ENCODE data around the gene GRIP1.

GRIP1 gene

GRCh38 chr12:66620026-66620425 lies 58.9 kb downstream of the GRIP1 start:
- no peak overlapping the region for H3K4me3 ChIP-seq (ENCODE audit: low read depth, low read length)
- H3K36me3 ChIP-seq (ENCODE audit: control insufficient read depth, insufficient read depth, low read length): no peaks in the 10 kb centered on the region
- peaks cover 21% of the 10 kb centered on the region for H3K4me1 ChIP-seq (ENCODE audit: control insufficient read depth, insufficient read depth, low read length)
- H3K27ac ChIP-seq (ENCODE audit: low read depth, low read length): no peak overlapping the region
- no peaks in the 10 kb centered on the region for H3K9me3 ChIP-seq (ENCODE audit: control insufficient read depth, insufficient read depth, low read length)
- no peaks in the 10 kb centered on the region for H3K27me3 ChIP-seq (ENCODE audit: control insufficient read depth, insufficient read depth, low read length)
- no peak overlapping the region for H3K9ac ChIP-seq (ENCODE audit: low read depth, low read length)

DNA sequence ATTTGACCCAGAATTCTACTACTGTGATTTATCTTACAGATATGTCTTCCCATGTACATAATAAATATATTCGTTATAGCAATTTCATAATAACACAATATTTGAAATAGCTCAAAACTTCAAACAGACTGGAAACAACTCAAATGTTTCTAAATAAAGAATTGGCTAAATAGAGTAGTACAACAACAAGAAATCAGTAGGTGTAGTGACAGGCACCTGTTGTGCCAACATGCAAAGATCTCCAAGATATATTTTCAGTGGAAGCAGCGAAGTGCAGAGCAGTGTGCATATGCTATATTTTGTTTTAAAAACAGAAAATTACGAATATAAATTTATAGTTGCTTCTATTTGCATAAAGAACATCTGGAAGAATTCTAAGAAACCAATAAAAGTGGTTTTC lies 60.9 kb downstream of the GRIP1 start:
- H3K36me3 ChIP-seq (ENCODE audit: control insufficient read depth, insufficient read depth, low read length): no peaks in the 10 kb centered on the region
- H3K9ac ChIP-seq (ENCODE audit: low read depth, low read length): no peak overlapping the region
- H3K4me1 ChIP-seq (ENCODE audit: control insufficient read depth, insufficient read depth, low read length): peaks cover 29% of the 10 kb centered on the region
- no peak overlapping the region for H3K4me3 ChIP-seq (ENCODE audit: low read depth, low read length)
- no peak overlapping the region for H3K27ac ChIP-seq (ENCODE audit: low read depth, low read length)
- H3K9me3 ChIP-seq (ENCODE audit: control insufficient read depth, insufficient read depth, low read length): no peaks in the 10 kb centered on the region
- no peaks in the 10 kb centered on the region for H3K27me3 ChIP-seq (ENCODE audit: control insufficient read depth, insufficient read depth, low read length)

GRCh38 chr12:66612090-66612775 lies 66.6 kb downstream of the GRIP1 start:
- Histone ChIP-seq H3K36me3 (ENCODE audit: control insufficient read depth, insufficient read depth, low read length) (no peaks in the 10 kb centered on the region), H3K4me1 (ENCODE audit: control insufficient read depth, insufficient read depth, low read length) (peaks cover 23% of the 10 kb centered on the region), H3K9ac (ENCODE audit: low read depth, low read length) (no peak overlapping the region), H3K27me3 (ENCODE audit: control insufficient read depth, insufficient read depth, low read length) (no peaks in the 10 kb centered on the region), H3K4me3 (ENCODE audit: low read depth, low read length) (no peak overlapping the region), H3K27ac (ENCODE audit: low read depth, low read length) (no peak overlapping the region), H3K9me3 (ENCODE audit: control insufficient read depth, insufficient read depth, low read length) (no peaks in the 10 kb centered on the region)

DNA sequence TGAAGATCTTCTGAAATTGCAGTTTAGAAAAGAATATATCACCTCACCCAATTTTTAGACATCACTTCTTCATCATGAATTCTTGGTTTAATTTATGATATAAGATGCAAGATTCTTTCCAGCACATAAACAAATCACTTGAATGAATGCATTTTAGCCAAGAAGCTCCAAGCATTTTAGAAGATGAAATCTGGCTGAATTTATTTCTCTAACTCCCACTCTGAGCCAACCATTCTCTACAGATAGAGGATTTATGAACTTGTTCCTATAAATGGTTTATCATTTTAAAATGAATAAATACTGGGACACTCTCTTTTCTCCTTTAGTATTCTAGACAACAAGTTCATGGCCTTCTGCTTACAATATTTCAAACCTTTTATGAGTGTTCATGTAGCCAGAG lies 71.7 kb downstream of the GRIP1 start:
- H3K27me3 ChIP-seq (ENCODE audit: control insufficient read depth, insufficient read depth, low read length): no peaks in the 10 kb centered on the region
- H3K27ac ChIP-seq (ENCODE audit: low read depth, low read length): no peak overlapping the region
- H3K4me3 ChIP-seq (ENCODE audit: low read depth, low read length): no peak overlapping the region
- H3K36me3 ChIP-seq (ENCODE audit: control insufficient read depth, insufficient read depth, low read length): no peaks in the 10 kb centered on the region
- no peaks in the 10 kb centered on the region for H3K9me3 ChIP-seq (ENCODE audit: control insufficient read depth, insufficient read depth, low read length)
- H3K4me1 ChIP-seq (ENCODE audit: control insufficient read depth, insufficient read depth, low read length): peaks cover 16% of the 10 kb centered on the region
- H3K9ac ChIP-seq (ENCODE audit: low read depth, low read length): no peak overlapping the region

GRCh38 chr12:66605293-66605692 lies 73.6 kb downstream of the GRIP1 start:
- no peak overlapping the region for H3K27ac ChIP-seq (ENCODE audit: low read depth, low read length)
- H3K9ac ChIP-seq (ENCODE audit: low read depth, low read length): no peak overlapping the region

GRCh38 chr12:66603981-66604479 lies 74.8 kb downstream of the GRIP1 start:
- Histone ChIP-seq H3K36me3 (ENCODE audit: control insufficient read depth, insufficient read depth, low read length) (no peaks in the 10 kb centered on the region), H3K27me3 (ENCODE audit: control insufficient read depth, insufficient read depth, low read length) (no peaks in the 10 kb centered on the region), H3K27ac (ENCODE audit: low read depth, low read length) (no peak overlapping the region), H3K4me1 (ENCODE audit: control insufficient read depth, insufficient read depth, low read length) (peaks cover 30% of the 10 kb centered on the region), H3K9ac (ENCODE audit: low read depth, low read length) (no peak overlapping the region), H3K9me3 (ENCODE audit: control insufficient read depth, insufficient read depth, low read length) (no peaks in the 10 kb centered on the region), H3K4me3 (ENCODE audit: low read depth, low read length) (no peak overlapping the region)

More at GRCh38 chr12:66605293-66605692, 73.6 kb downstream of the GRIP1 start:
- no peaks in the 10 kb centered on the region for H3K27me3 ChIP-seq (ENCODE audit: control insufficient read depth, insufficient read depth, low read length)
- H3K36me3 ChIP-seq (ENCODE audit: control insufficient read depth, insufficient read depth, low read length): no peaks in the 10 kb centered on the region
- H3K4me1 ChIP-seq (ENCODE audit: control insufficient read depth, insufficient read depth, low read length): peaks cover 30% of the 10 kb centered on the region
- H3K4me3 ChIP-seq (ENCODE audit: low read depth, low read length): no peak overlapping the region
- no peaks in the 10 kb centered on the region for H3K9me3 ChIP-seq (ENCODE audit: control insufficient read depth, insufficient read depth, low read length)

- Histone ChIP-seq H3K9ac (ENCODE audit: low read depth, low read length) (no peak overlapping the region), H3K4me3 (ENCODE audit: low read depth, low read length) (no peak overlapping the region), H3K4me1 (ENCODE audit: control insufficient read depth, insufficient read depth, low read length) (peaks cover 30% of the 10 kb centered on the region), H3K36me3 (ENCODE audit: control insufficient read depth, insufficient read depth, low read length) (no peaks in the 10 kb centered on the region), H3K27ac (ENCODE audit: low read depth, low read length) (no peak overlapping the region), H3K9me3 (ENCODE audit: control insufficient read depth, insufficient read depth, low read length) (no peaks in the 10 kb centered on the region), H3K27me3 (ENCODE audit: control insufficient read depth, insufficient read depth, low read length) (no peaks in the 10 kb centered on the region)
Measured at GRCh38 chr12:66603461-66603860, 75.4 kb downstream of the GRIP1 start.

DNA sequence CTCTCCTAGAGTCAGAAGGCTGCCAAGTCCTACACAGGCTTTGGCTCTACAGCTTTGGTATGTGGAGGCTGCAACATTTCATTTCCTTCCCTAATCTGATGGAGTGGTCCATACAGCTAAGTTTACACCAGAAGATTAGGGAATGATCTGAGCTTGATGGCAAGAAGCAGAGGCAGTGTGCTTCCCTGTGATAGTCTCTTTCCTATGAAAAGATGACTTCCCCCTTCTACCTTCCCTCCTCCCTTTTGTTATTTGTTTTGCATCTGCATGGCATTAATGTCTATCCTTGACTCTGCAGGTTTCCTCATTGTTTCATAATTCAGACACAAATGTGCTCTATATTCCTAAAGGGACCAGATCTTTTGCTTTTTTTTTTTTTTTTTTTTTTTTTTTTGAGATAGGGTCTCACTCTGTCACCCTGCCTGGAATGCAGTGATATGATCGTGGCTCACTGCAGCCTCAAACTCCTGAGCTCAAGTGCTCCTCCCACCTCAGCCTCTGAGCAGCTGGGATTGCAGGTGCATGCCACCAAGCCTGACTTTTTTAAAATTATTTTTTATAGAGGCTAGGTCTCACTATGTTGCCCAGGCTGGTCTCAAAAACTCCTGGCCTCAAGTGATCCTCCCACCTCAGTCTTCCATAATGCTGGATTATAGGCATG lies 76.3 kb downstream of the GRIP1 start:
- no peaks in the 10 kb centered on the region for H3K36me3 ChIP-seq (ENCODE audit: control insufficient read depth, insufficient read depth, low read length)
- H3K9ac ChIP-seq (ENCODE audit: low read depth, low read length): no peak overlapping the region
- H3K27me3 ChIP-seq (ENCODE audit: control insufficient read depth, insufficient read depth, low read length): no peaks in the 10 kb centered on the region
- no peak overlapping the region for H3K27ac ChIP-seq (ENCODE audit: low read depth, low read length)
- peaks cover 30% of the 10 kb centered on the region for H3K4me1 ChIP-seq (ENCODE audit: control insufficient read depth, insufficient read depth, low read length)
- no peaks in the 10 kb centered on the region for H3K9me3 ChIP-seq (ENCODE audit: control insufficient read depth, insufficient read depth, low read length)
- H3K4me3 ChIP-seq (ENCODE audit: low read depth, low read length): 0 out of 2 replicates have a peak overlapping the region, but pooled peaks have one; percentile 2

GRCh38 chr12:66600903-66601302 lies 78.0 kb downstream of the GRIP1 start:
- H3K27ac ChIP-seq (ENCODE audit: low read depth, low read length): no peak overlapping the region
- H3K9ac ChIP-seq (ENCODE audit: low read depth, low read length): no peak overlapping the region
- H3K27me3 ChIP-seq (ENCODE audit: control insufficient read depth, insufficient read depth, low read length): no peaks in the 10 kb centered on the region
- no peaks in the 10 kb centered on the region for H3K36me3 ChIP-seq (ENCODE audit: control insufficient read depth, insufficient read depth, low read length)
- no peaks in the 10 kb centered on the region for H3K9me3 ChIP-seq (ENCODE audit: control insufficient read depth, insufficient read depth, low read length)
- no peak overlapping the region for H3K4me3 ChIP-seq (ENCODE audit: low read depth, low read length)
- peaks cover 36% of the 10 kb centered on the region for H3K4me1 ChIP-seq (ENCODE audit: control insufficient read depth, insufficient read depth, low read length)

DNA sequence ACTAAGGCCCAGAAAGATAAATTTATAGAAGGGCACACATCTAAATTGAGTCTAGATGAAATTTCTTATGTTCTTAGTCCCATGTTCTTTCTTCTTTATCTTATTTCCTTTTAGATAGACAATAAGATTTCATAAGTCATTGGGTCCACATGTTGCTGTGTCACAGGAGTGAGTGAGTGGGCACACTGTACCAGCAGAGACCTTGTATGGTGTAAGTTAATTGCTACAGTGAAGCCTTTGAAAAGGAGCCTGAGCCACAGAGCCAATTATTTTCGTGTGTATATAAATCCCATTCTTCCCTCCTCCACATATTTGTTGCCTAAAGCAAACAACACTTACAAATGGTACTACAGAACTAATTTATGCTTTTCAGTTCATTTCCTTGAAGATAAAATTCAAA lies 79.1 kb downstream of the GRIP1 start:
- Histone ChIP-seq H3K27me3 (ENCODE audit: control insufficient read depth, insufficient read depth, low read length) (no peaks in the 10 kb centered on the region), H3K27ac (ENCODE audit: low read depth, low read length) (no peak overlapping the region)

DNA sequence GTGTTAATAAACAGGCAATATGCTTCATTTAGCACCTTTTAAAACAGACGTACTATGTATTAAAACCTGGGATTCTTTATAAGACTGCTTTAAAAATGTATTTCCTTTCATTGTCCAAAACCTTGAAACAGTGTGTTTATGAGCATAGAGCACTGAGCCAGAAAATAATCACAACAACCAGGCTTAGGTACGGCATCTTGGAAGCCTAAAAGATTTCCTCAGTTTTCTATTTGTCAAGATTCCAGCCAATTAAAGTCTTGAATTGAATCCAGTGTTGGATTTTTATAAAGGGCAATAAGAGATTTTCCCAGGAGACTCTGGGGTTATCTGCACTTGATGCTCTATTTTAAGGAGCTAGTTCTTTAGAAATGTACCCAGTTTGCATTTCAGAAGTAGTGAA lies 80.3 kb downstream of the GRIP1 start:
- Histone ChIP-seq H3K9ac (ENCODE audit: low read depth, low read length) (no peak overlapping the region), H3K4me3 (ENCODE audit: low read depth, low read length) (no peak overlapping the region), H3K4me1 (ENCODE audit: control insufficient read depth, insufficient read depth, low read length) (peaks cover 35% of the 10 kb centered on the region), H3K27ac (ENCODE audit: low read depth, low read length) (no peak overlapping the region), H3K27me3 (ENCODE audit: control insufficient read depth, insufficient read depth, low read length) (no peaks in the 10 kb centered on the region), H3K9me3 (ENCODE audit: control insufficient read depth, insufficient read depth, low read length) (no peaks in the 10 kb centered on the region), H3K36me3 (ENCODE audit: control insufficient read depth, insufficient read depth, low read length) (no peaks in the 10 kb centered on the region)

More for the DNA sequence above, 79.1 kb downstream of the GRIP1 start:
- H3K9ac ChIP-seq (ENCODE audit: low read depth, low read length): no peak overlapping the region
- peaks cover 36% of the 10 kb centered on the region for H3K4me1 ChIP-seq (ENCODE audit: control insufficient read depth, insufficient read depth, low read length)
- no peaks in the 10 kb centered on the region for H3K36me3 ChIP-seq (ENCODE audit: control insufficient read depth, insufficient read depth, low read length)
- no peak overlapping the region for H3K4me3 ChIP-seq (ENCODE audit: low read depth, low read length)
- H3K9me3 ChIP-seq (ENCODE audit: control insufficient read depth, insufficient read depth, low read length): no peaks in the 10 kb centered on the region

Measured in HUES48 (cell line).